Measurements from ENCODE around the gene WWOX. TPM values are rescaled to one million over a fixed set of nuclear protein-coding genes. Genes with fewer than 3 reads are reported as not detected.

Gene WWOX
- total and polyA plus RNA-seq, 2 of the 8 experiments (the other 6 are each of a cell fraction or from before 2014, with no cell fraction given): 5.4 to 16.7 TPM

DNA sequence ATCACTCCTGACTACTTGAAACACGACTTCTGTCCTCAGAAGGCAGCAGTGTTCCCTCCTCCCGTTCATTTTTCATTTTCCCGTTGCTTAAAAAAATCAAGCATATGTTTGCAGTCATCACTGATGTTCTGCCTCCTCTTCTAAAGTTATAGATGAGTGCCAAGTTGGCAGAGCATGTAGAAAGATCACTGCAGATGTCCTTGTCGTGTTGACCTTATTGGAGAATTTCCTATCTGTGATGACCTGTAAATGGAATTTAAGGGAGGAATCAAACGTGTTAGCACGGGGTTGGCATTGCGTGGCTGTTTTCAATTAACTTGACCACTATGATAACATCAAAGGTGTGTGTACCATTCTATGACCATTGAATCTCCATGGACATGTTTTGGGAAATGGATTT, 396.7 kb downstream of the WWOX start:
- Histone ChIP-seq H4K91ac (replicated peaks; ENCODE audit: insufficient read length, low read length) (no peak overlapping the region), H3K4me3 (ENCODE audit: extremely low read depth in 1 of 4, insufficient read depth in 2 of 4, low read depth in 3 of 4, low read length in 4 of 4) (no peak overlapping the region), H3K27ac (ENCODE audit: low read depth, low read length) (no peak overlapping the region), H2BK12ac (ENCODE audit: low read depth, low read length) (no peak overlapping the region), H3K4me1 (replicated peaks in 1 of 4; ENCODE audit: control insufficient read depth in 3 of 4, insufficient read depth in 4 of 4, low read length in 3 of 4) (no peaks in the 10 kb centered on the region), H4K8ac (ENCODE audit: extremely low read depth, insufficient read depth, low read length) (no peak overlapping the region), H3K56ac (replicated peaks; ENCODE audit: insufficient read length, low read depth, low read length) (no peak overlapping the region), H3K9me3 (ENCODE audit: insufficient read depth in 2 of 2, low read depth in 1 of 2, low read length in 1 of 2) (no peaks in the 10 kb centered on the region), H3K79me1 (ENCODE audit: low read depth, low read length) (no peaks in the 10 kb centered on the region), H2BK15ac (ENCODE audit: low read length) (no peak overlapping the region), H4K5ac (ENCODE audit: insufficient read length, low read depth, low read length) (no peak overlapping the region), H2AFZ (ENCODE audit: low read length) (no peak overlapping the region), H3K18ac (ENCODE audit: extremely low read depth, low read length) (no peak overlapping the region), H3K79me2 (ENCODE audit: control insufficient read depth in 1 of 2, insufficient read depth in 2 of 2, low read length in 2 of 2) (no peaks in the 10 kb centered on the region), H3K4ac (replicated peaks; ENCODE audit: insufficient read length, low read depth, low read length) (no peak overlapping the region), H3K4me2 (ENCODE audit: insufficient read depth in 1 of 2, low read depth in 2 of 2, low read length in 2 of 2) (no peak overlapping the region), H4K20me1 (replicated peaks in 1 of 2; ENCODE audit: control insufficient read depth in 1 of 2, insufficient read depth in 2 of 2, low read length in 2 of 2) (no peaks in the 10 kb centered on the region), H3K27me3 (replicated peaks in 1 of 4; ENCODE audit: control insufficient read depth in 3 of 4, extremely low read depth in 1 of 4, insufficient read depth in 3 of 4, low read length in 3 of 4) (no peaks in the 10 kb centered on the region), H3K23me2 (ENCODE audit: low read depth, low read length) (no peaks in the 10 kb centered on the region), H2BK5ac (ENCODE audit: low read depth, low read length) (no peak overlapping the region), H3K23ac (ENCODE audit: insufficient read length) (no peak overlapping the region), H2AK5ac (ENCODE audit: low read depth, low read length) (no peak overlapping the region), H2BK120ac (replicated peaks; ENCODE audit: low read depth, low read length) (no peak overlapping the region), H3K36me3 (ENCODE audit: control insufficient read depth in 2 of 4, insufficient read depth in 4 of 4, low read length in 3 of 4) (no peaks in the 10 kb centered on the region), H3K14ac (ENCODE audit: insufficient read length) (no peak overlapping the region), H3K9ac (replicated peaks in 1 of 4; ENCODE audit: extremely low read depth in 1 of 4, low read depth in 3 of 4, low read length in 3 of 4) (no peak overlapping the region), H2BK20ac (ENCODE audit: low read length) (no peak overlapping the region)
- ChIA-PET POLR2A (ENCODE audit: partially characterized antibody) (no interaction called here), CTCF (ENCODE audit: partially characterized antibody) (no interaction called here)
- WGBS, 2 experiments (ENCODE audit: extremely low coverage in 1 of 2, insufficient coverage in 1 of 2, insufficient read length in 1 of 2, insufficient replicate concordance in 2 of 2, low coverage in 1 of 2, low lambda C conversion rate in 2 of 2, missing lambda C conversion rate in 1 of 2): 87% methylated on average over 7 of the region's 7 CpGs; no CpG with 5 or more reads in 1 of the 2 experiments
- no peak for TF ChIP-seq PHF8 (conservative IDR thresholded peaks at IDR 0.05; ENCODE audit: low read depth, low read length)
- TF ChIP-seq NANOG (IDR thresholded peaks at IDR 0.05; ENCODE audit: insufficient read depth, low read depth, low read length, poor library complexity, severe bottlenecking): no peak
- no peak for TF ChIP-seq POLR2A (IDR thresholded peaks at IDR 0.05; ENCODE audit: control extremely low read depth in 1 of 2, low read depth in 2 of 2, low read length in 2 of 2)
- TF ChIP-seq RAD21 (IDR thresholded peaks at IDR 0.05 in 1 of 2, conservative IDR thresholded peaks at IDR 0.05 in 1 of 2; ENCODE audit: low read depth in 2 of 2, low read length in 2 of 2): no peak
- no peak for TF ChIP-seq KDM1A (IDR thresholded peaks at IDR 0.05; ENCODE audit: borderline replicate concordance, low read length)
- TF ChIP-seq, protein P1, sequence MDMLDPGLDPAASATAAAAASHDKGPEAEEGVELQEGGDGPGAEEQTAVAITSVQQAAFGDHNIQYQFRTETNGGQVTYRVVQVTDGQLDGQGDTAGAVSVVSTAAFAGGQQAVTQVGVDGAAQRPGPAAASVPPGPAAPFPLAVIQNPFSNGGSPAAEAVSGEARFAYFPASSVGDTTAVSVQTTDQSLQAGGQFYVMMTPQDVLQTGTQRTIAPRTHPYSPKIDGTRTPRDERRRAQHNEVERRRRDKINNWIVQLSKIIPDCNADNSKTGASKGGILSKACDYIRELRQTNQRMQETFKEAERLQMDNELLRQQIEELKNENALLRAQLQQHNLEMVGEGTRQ (IDR thresholded peaks at IDR 0.05; ENCODE audit: low read length): no peak
- no peak for TF ChIP-seq HDAC6 (IDR thresholded peaks at IDR 0.05; ENCODE audit: low read depth, low read length)
- TF ChIP-seq CTBP2 (IDR thresholded peaks at IDR 0.05; ENCODE audit: borderline replicate concordance, insufficient read depth, insufficient read length, low read length): no peak
- no peak for TF ChIP-seq POLR2AphosphoS5 (IDR thresholded peaks at IDR 0.05; ENCODE audit: low read depth, low read length)
- FAIRE-seq: no peak
- DNase-seq (ENCODE audit: low read depth in 1 of 2, low spot score in 2 of 2): no peak

Measured in H1 (cell line).